H1 (cell line): ENCODE results near the gene ADRB1. TPM values are rescaled to one million over a fixed set of nuclear protein-coding genes. Genes with fewer than 3 reads are reported as not detected.

Experiments
- CTCF ChIA-PET: fragments of 300-600 bp; sonication (Branson Sonifier 250); formaldehyde crosslinking; loops from one replicate; lab custom pipeline; 2021; ENCODE audit not compliant: partially characterized antibody; lab: Charles Lee
- POLR2A ChIA-PET: fragments of 300-600 bp; sonication (Branson Sonifier 250); formaldehyde crosslinking; loops from one replicate; lab custom pipeline; 2021; ENCODE audit warnings: inconsistent platforms; ENCODE audit not compliant: partially characterized antibody; lab: Charles Lee
- DNase-seq, 2 experiments: peaks; one replicate each; pipeline versions ENCODE4 v3.0.0 to v3.0.0-alpha.2; 2010 to 2022; ENCODE audit warnings: low spot score in 2 of 2, low read depth in 1 of 2, mixed read lengths in 1 of 2
- FAIRE-seq: peaks from 2 replicates; lab custom pipeline; 2011; peaks lifted over from hg19 to GRCh38; lab: Jason Lieb, UNC
- H2AFZ ChIP-seq: 2 replicates; pipeline ENCODE4 v1.8.1; 2012; ENCODE audit warnings: low read length, inconsistent platforms
- H2AK5ac ChIP-seq: 2 replicates; pipeline ENCODE4 v1.6.1; 2013; ENCODE audit warnings: low read depth, low read length
- H2BK120ac ChIP-seq: replicated peaks from 2 replicates; pipeline ENCODE3; 2013; ENCODE audit warnings: low read depth, low read length, inconsistent platforms
- H2BK12ac ChIP-seq: 2 replicates; pipeline ENCODE4 v1.6.1; 2013; ENCODE audit warnings: low read depth, low read length
- H2BK15ac ChIP-seq: 2 replicates; pipeline ENCODE4 v1.6.1; 2013; ENCODE audit warnings: low read length
- H2BK20ac ChIP-seq: 2 replicates; pipeline ENCODE4 v1.6.1; 2013; ENCODE audit warnings: low read length
- H2BK5ac ChIP-seq: 2 replicates; pipeline ENCODE4 v1.6.1; 2013; ENCODE audit warnings: low read depth, low read length
- H3K14ac ChIP-seq: 2 replicates; pipeline ENCODE4 v1.6.1; 2013; ENCODE audit warnings: inconsistent platforms; ENCODE audit not compliant: insufficient read length
- H3K18ac ChIP-seq: 2 replicates; pipeline ENCODE4 v1.6.1; 2013; ENCODE audit warnings: low read length; ENCODE audit errors: extremely low read depth
- H3K23ac ChIP-seq: 2 replicates; pipeline ENCODE4 v1.6.1; 2013; ENCODE audit warnings: inconsistent platforms; ENCODE audit not compliant: insufficient read length
- H3K23me2 ChIP-seq: 2 replicates; pipeline ENCODE4 v1.6.1; 2013; ENCODE audit warnings: low read depth, low read length
- H3K27ac ChIP-seq: 2 replicates; pipeline ENCODE4 v1.6.1; 2011; ENCODE audit warnings: low read depth, low read length, inconsistent platforms
- H3K27me3 ChIP-seq, 4 experiments: replicated peaks in 1 of 4; 1 replicate in 1 of 4; 2 replicates in 3 of 4; pipeline versions ENCODE4 v1.6.1 to v1.8.1; 2011 to 2013; ENCODE audit warnings: low read length in 3 of 4, mild to moderate bottlenecking in 3 of 4, inconsistent platforms in 2 of 4, mixed read lengths in 2 of 4, moderate library complexity in 1 of 4; ENCODE audit not compliant: control insufficient read depth in 3 of 4, insufficient read depth in 3 of 4; ENCODE audit errors: extremely low read depth in 1 of 4
- H3K36me3 ChIP-seq, 4 experiments: 2 replicates each; pipeline versions ENCODE4 v1.6.1 to v1.8.1; 2011 to 2013; ENCODE audit warnings: mild to moderate bottlenecking in 4 of 4, low read length in 3 of 4, moderate library complexity in 2 of 4, control low read depth in 1 of 4, inconsistent platforms in 1 of 4; ENCODE audit not compliant: insufficient read depth in 4 of 4, control insufficient read depth in 2 of 4
- H3K4ac ChIP-seq: replicated peaks from 2 replicates; pipeline ENCODE3; 2013; ENCODE audit warnings: low read length, low read depth, mixed read lengths, inconsistent platforms; ENCODE audit not compliant: insufficient read length
- H3K4me1 ChIP-seq, 4 experiments: replicated peaks in 1 of 4; 1 replicate in 1 of 4; 2 replicates in 3 of 4; pipeline versions ENCODE4 v1.6.1 to v1.8.1; 2011 to 2013; ENCODE audit warnings: low read length in 3 of 4, inconsistent platforms in 2 of 4, mixed read lengths in 1 of 4; ENCODE audit not compliant: insufficient read depth in 4 of 4, control insufficient read depth in 3 of 4
- H3K4me2 ChIP-seq, 2 experiments: 2 replicates each; pipeline versions ENCODE4 v1.6.1 to v1.8.1; 2011 to 2013; ENCODE audit warnings: low read depth in 2 of 2, low read length in 2 of 2, control low read depth in 1 of 2, inconsistent platforms in 1 of 2, mild to moderate bottlenecking in 1 of 2; ENCODE audit not compliant: insufficient read depth in 1 of 2
- H3K4me3 ChIP-seq, 4 experiments: fragments of 200-600, 300-600 bp in 1 of 4; sonication (generic), shearing (Covaris generic), sonication (Bioruptor Twin) in 1 of 4; 2 replicates each; pipeline versions ENCODE4 v1.5.1 to v1.8.1; 2011 to 2016; ENCODE audit warnings: low read length in 4 of 4, low read depth in 3 of 4, control low read depth in 2 of 4, inconsistent platforms in 2 of 4, mild to moderate bottlenecking in 2 of 4, mixed read lengths in 1 of 4, moderate library complexity in 1 of 4; ENCODE audit not compliant: insufficient read depth in 2 of 4; ENCODE audit errors: extremely low read depth in 1 of 4
- H3K56ac ChIP-seq: replicated peaks from 2 replicates; pipeline ENCODE3; 2013; ENCODE audit warnings: low read depth, mild to moderate bottlenecking, mixed read lengths, low read length, inconsistent platforms; ENCODE audit not compliant: insufficient read length
- H3K79me1 ChIP-seq: 2 replicates; pipeline ENCODE4 v1.6.1; 2013; ENCODE audit warnings: low read depth, low read length, control low read depth
- H3K79me2 ChIP-seq, 2 experiments: 2 replicates each; pipeline versions ENCODE4 v1.6.1 to v1.8.1; 2012 to 2013; ENCODE audit warnings: low read length in 2 of 2, mild to moderate bottlenecking in 2 of 2, inconsistent platforms in 1 of 2; ENCODE audit not compliant: insufficient read depth in 2 of 2, control insufficient read depth in 1 of 2
- H3K9ac ChIP-seq, 4 experiments: replicated peaks in 1 of 4; 1 replicate in 1 of 4; 2 replicates in 3 of 4; pipeline versions ENCODE4 v1.6.1 to v1.8.1; 2011 to 2013; ENCODE audit warnings: low read depth in 3 of 4, low read length in 3 of 4, control low read depth in 2 of 4, mild to moderate bottlenecking in 2 of 4, moderate library complexity in 2 of 4, inconsistent platforms in 1 of 4; ENCODE audit errors: extremely low read depth in 1 of 4
- H3K9me3 ChIP-seq, 2 experiments: 2 replicates each; pipeline versions ENCODE4 v1.6.1 to v1.8.1; 2012 to 2013; ENCODE audit warnings: mild to moderate bottlenecking in 2 of 2, moderate library complexity in 2 of 2, control low read depth in 1 of 2, inconsistent platforms in 1 of 2, low read depth in 1 of 2, low read length in 1 of 2, mixed read lengths in 1 of 2; ENCODE audit not compliant: insufficient read depth in 2 of 2
- H4K20me1 ChIP-seq, 2 experiments: replicated peaks in 1 of 2; 2 replicates each; pipeline versions ENCODE3 to v1.8.1; 2011 to 2013; ENCODE audit warnings: inconsistent platforms in 2 of 2, low read length in 2 of 2, mild to moderate bottlenecking in 1 of 2; ENCODE audit not compliant: insufficient read depth in 2 of 2, control insufficient read depth in 1 of 2
- H4K5ac ChIP-seq: 2 replicates; pipeline ENCODE4 v1.6.1; 2013; ENCODE audit warnings: low read length, low read depth, mixed read lengths, inconsistent platforms; ENCODE audit not compliant: insufficient read length
- H4K8ac ChIP-seq: 2 replicates; pipeline ENCODE4 v1.8.0; 2013; ENCODE audit warnings: mild to moderate bottlenecking, moderate library complexity, low read length, inconsistent platforms; ENCODE audit not compliant: insufficient read depth; ENCODE audit errors: extremely low read depth
- H4K91ac ChIP-seq: replicated peaks from 2 replicates; pipeline ENCODE3; 2013; ENCODE audit warnings: low read length, mixed read lengths, inconsistent platforms; ENCODE audit not compliant: insufficient read length
- BACH1 ChIP-seq: IDR thresholded peaks from 2 replicates; pipeline ENCODE4 v1.6.1; 2012; ENCODE audit warnings: low read length, improper control_type of control experiment
- CBX5 ChIP-seq: fragments of 300-800, 300-1000 bp; sonication (generic); IDR thresholded peaks from 2 replicates; pipeline ENCODE4 v1.7.1; 2016; ENCODE audit warnings: antibody characterized with exemption, low read length, low read depth
- GABPA ChIP-seq: IDR thresholded peaks from 2 replicates; pipeline ENCODE4 v1.6.1; 2011; ENCODE audit warnings: mild to moderate bottlenecking, low read length, moderate library complexity, borderline replicate concordance; ENCODE audit not compliant: insufficient read depth
- KDM1A ChIP-seq: fragments of 200-600, 300-600 bp; sonication (generic); IDR thresholded peaks from 2 replicates; pipeline ENCODE4 v1.7.1; 2016; ENCODE audit warnings: mild to moderate bottlenecking, low read length, borderline replicate concordance
- PHF8 ChIP-seq: fragments of 200-600 bp; sonication (generic); conservative IDR thresholded peaks from 2 replicates; pipeline ENCODE4 v1.7.1; 2012; ENCODE audit warnings: low read depth, mild to moderate bottlenecking, inconsistent platforms, low read length, moderate library complexity
- POU5F1 ChIP-seq: IDR thresholded peaks from 2 replicates; pipeline ENCODE4 v1.6.1; 2011; ENCODE audit warnings: low read depth, mild to moderate bottlenecking, low read length, moderate library complexity
- RAD21 ChIP-seq, 2 experiments: IDR thresholded peaks in 1 of 2; conservative IDR thresholded peaks in 1 of 2; 2 replicates each; pipeline ENCODE4 v1.6.1; 2011; ENCODE audit warnings: low read depth in 2 of 2, low read length in 2 of 2, improper control_type of control experiment in 1 of 2, inconsistent platforms in 1 of 2, mild to moderate bottlenecking in 1 of 2, moderate library complexity in 1 of 2
- SIN3A ChIP-seq, 2 experiments: IDR thresholded peaks in 1 of 2; conservative IDR thresholded peaks in 1 of 2; 2 replicates each; pipeline ENCODE4 v1.6.1; 2011 to 2012; ENCODE audit warnings: low read length in 2 of 2, improper control_type of control experiment in 1 of 2, low read depth in 1 of 2, mild to moderate bottlenecking in 1 of 2
- TCF12 ChIP-seq: IDR thresholded peaks from 2 replicates; pipeline ENCODE4 v1.6.1; 2011; ENCODE audit warnings: low read depth, mild to moderate bottlenecking, low read length
- WGBS, 2 experiments: shearing (Covaris generic) in 1 of 2; methylation state at CpG; one replicate each; pipeline versions ENCODE4 v1.1.6 to v1.1.7; 2013 to 2015; ENCODE audit warnings: low lambda C conversion rate in 2 of 2, mixed read lengths in 2 of 2, inconsistent platforms in 1 of 2, low coverage in 1 of 2, missing lambda C conversion rate in 1 of 2; ENCODE audit not compliant: insufficient replicate concordance in 2 of 2, insufficient coverage in 1 of 2, insufficient read length in 1 of 2; ENCODE audit errors: extremely low coverage in 1 of 2, missing lambda C conversion rate in 1 of 2; 5-methylcytosine and 5-hydroxymethylcytosine counted together
- polyA plus RNA-seq, 7 experiments: library from polyadenylated mRNA; depleted of rRNA in 3 of 7; stranded (reverse) in 5 of 7; unstranded in 2 of 7; fragments of >200 nt in 5 of 7; fragments of 200-250 nt in 2 of 7; gene quantifications; 1 replicate in 5 of 7; 2 replicates in 1 of 7; 4 replicates in 1 of 7; pipeline versions ENCODE4 v1.2.1 to v1.2.3, GENCODE V29; 2011 to 2013; ENCODE audit warnings: missing spikeins in 2 of 7, mixed read lengths in 2 of 7
- total RNA-seq: library from RNA; stranded (reverse); fragmentation: NEBNext Ultra II Directional; extraction: Animal tissue kit (Norgen Biotek cat#: 25700); gene quantifications from 2 replicates; pipeline ENCODE4 v1.2.1, GENCODE V29; 2021

Gene ADRB1
- total and polyA plus RNA-seq, 2 of the 8 experiments (the other 6 are each of a cell fraction or from before 2014, with no cell fraction given): 0.14 to 0.48 TPM

DNA sequence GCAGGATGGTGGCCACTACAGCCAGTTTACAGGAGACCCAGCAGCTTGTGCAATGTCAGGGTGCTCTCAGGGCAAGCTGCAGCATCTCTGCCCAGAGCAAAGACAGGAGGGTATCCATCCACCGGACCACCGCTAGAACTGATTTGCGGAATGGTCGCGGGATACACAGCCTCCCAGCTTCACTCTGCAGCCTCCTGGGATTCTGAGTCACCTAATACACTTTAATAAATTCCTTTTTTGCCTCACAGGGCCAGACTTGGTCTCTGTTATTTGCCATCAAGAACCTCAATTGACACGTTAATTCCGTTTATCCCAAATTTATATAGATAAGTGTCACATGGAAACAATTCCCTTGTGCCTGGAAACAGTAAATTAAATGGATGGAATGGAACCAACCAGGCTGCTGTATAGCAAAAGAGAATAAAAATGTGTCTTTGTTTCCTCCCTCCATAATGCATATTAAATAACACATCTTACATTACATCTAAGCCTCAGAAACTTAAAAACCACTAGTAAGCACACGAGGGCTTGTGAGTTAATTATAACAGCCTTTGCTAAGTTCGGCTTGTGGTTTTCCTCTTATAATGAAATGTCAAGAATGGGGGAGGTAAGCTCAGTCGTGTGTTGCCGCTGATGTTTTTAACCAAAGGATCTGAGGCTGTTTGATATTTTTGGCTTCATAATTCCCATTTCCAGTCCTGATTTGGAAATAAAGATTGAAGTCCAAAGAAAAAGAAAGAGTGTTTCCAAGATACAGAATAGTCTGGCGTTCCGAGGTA lies 52.1 kb downstream of the ADRB1 start:
- Histone ChIP-seq H3K9me3 (no peaks in the 10 kb centered on the region), H2BK20ac (no peak overlapping the region), H3K4ac (no peak overlapping the region), H3K79me1 (no peaks in the 10 kb centered on the region), H3K4me3 (no peak overlapping the region), H2BK5ac (no peak overlapping the region), H2AK5ac (no peak overlapping the region), H3K4me2 (no peak overlapping the region), H2AFZ (no peak overlapping the region), H4K20me1 (no peaks in the 10 kb centered on the region), H4K5ac (no peak overlapping the region), H3K14ac (no peak overlapping the region), H2BK12ac (no peak overlapping the region), H3K4me1 (no peaks in the 10 kb centered on the region), H4K8ac (no peak overlapping the region), H3K9ac (no peak overlapping the region), H3K18ac (no peak overlapping the region), H3K23ac (no peak overlapping the region), H3K27ac (no peak overlapping the region), H3K56ac (no peak overlapping the region), H3K36me3 (no peaks in the 10 kb centered on the region), H2BK15ac (no peak overlapping the region), H3K23me2 (peaks cover under 1% of the 10 kb centered on the region; the same call in 1 of the 2 replicates), H4K91ac (no peak overlapping the region), H3K79me2 (no peaks in the 10 kb centered on the region), H2BK120ac (no peak overlapping the region), H3K27me3 (peaks cover 0 to 11% (median 10%) of the 10 kb centered on the region in 4 experiments; a peak in 6 of 7 replicates)
- ChIA-PET POLR2A (no interaction called here), CTCF (interaction anchor here (0.5 to 1.1 kb wide), 4 partner anchors 14 to 383 kb away, joined by 3 read pairs; no protein-coding TSS in a partner anchor)
- TF ChIP-seq KDM1A (no peak), GABPA (no peak), BACH1 (no peak), POU5F1 (no peak), CBX5 (no peak), SIN3A (conservative IDR thresholded peaks at IDR 0.05 in 1 of 2, IDR thresholded peaks at IDR 0.05 in 1 of 2; ENCODE audit: low read depth in 1 of 2, low read length in 2 of 2) (no peak), TCF12 (no peak), PHF8 (no peak), RAD21 (IDR thresholded peaks at IDR 0.05 in 1 of 2, conservative IDR thresholded peaks at IDR 0.05 in 1 of 2; ENCODE audit: low read depth in 2 of 2, low read length in 2 of 2) (no peak)
- WGBS, 2 experiments: 90% methylated on average over 13 of the region's 13 CpGs; no CpG with 5 or more reads in 1 of the 2 experiments
- FAIRE-seq (no peak), DNase-seq (no peak)
